Measurements from ENCODE around the gene TNIK.

Gene TNIK

GRCh38 chr3:171333784-171334464 lies 126.3 kb downstream of the TNIK start:
- TF ChIP-seq REST (IDR thresholded peaks at IDR 0.05; ENCODE audit: insufficient read depth in 1 of 2, low read depth in 2 of 2, low read length in 2 of 2) = no peak
- no peak for TF ChIP-seq FOXP2 (optimal IDR thresholded peaks at IDR 0.05; ENCODE audit: borderline replicate concordance, extremely low read depth, extremely low read length, insufficient read depth)
- no peak for TF ChIP-seq SIN3A (IDR thresholded peaks at IDR 0.05; ENCODE audit: borderline replicate concordance, insufficient read depth, low read length)
- TF ChIP-seq POLR2AphosphoS5 (IDR thresholded peaks at IDR 0.05; ENCODE audit: low read depth, low read length) = no peak
- TF ChIP-seq TAF1 (IDR thresholded peaks at IDR 0.05; ENCODE audit: borderline replicate concordance, insufficient read depth, low read length) = no peak

GRCh38 chr3:171330938-171331337 lies 129.3 kb downstream of the TNIK start:
- TF ChIP-seq FOXP2 (optimal IDR thresholded peaks at IDR 0.05; ENCODE audit: borderline replicate concordance, extremely low read depth, extremely low read length, insufficient read depth) (no peak), POLR2AphosphoS5 (IDR thresholded peaks at IDR 0.05; ENCODE audit: low read depth, low read length) (no peak), SIN3A (IDR thresholded peaks at IDR 0.05; ENCODE audit: borderline replicate concordance, insufficient read depth, low read length) (no peak), TAF1 (IDR thresholded peaks at IDR 0.05; ENCODE audit: borderline replicate concordance, insufficient read depth, low read length) (no peak), REST (IDR thresholded peaks at IDR 0.05; ENCODE audit: insufficient read depth in 1 of 2, low read depth in 2 of 2, low read length in 2 of 2) (no peak)

GRCh38 chr3:171329746-171330145 lies 130.5 kb downstream of the TNIK start:
- no peak for TF ChIP-seq FOXP2 (optimal IDR thresholded peaks at IDR 0.05; ENCODE audit: borderline replicate concordance, extremely low read depth, extremely low read length, insufficient read depth)
- TF ChIP-seq TAF1 (IDR thresholded peaks at IDR 0.05; ENCODE audit: borderline replicate concordance, insufficient read depth, low read length) = no peak
- no peak for TF ChIP-seq SIN3A (IDR thresholded peaks at IDR 0.05; ENCODE audit: borderline replicate concordance, insufficient read depth, low read length)
- no peak for TF ChIP-seq REST (IDR thresholded peaks at IDR 0.05; ENCODE audit: insufficient read depth in 1 of 2, low read depth in 2 of 2, low read length in 2 of 2)
- no peak for TF ChIP-seq POLR2AphosphoS5 (IDR thresholded peaks at IDR 0.05; ENCODE audit: low read depth, low read length)

- no peak for TF ChIP-seq TAF1 (IDR thresholded peaks at IDR 0.05; ENCODE audit: borderline replicate concordance, insufficient read depth, low read length)
- TF ChIP-seq FOXP2 (optimal IDR thresholded peaks at IDR 0.05; ENCODE audit: borderline replicate concordance, extremely low read depth, extremely low read length, insufficient read depth) = no peak
- no peak for TF ChIP-seq REST (IDR thresholded peaks at IDR 0.05; ENCODE audit: insufficient read depth in 1 of 2, low read depth in 2 of 2, low read length in 2 of 2)
- no peak for TF ChIP-seq POLR2AphosphoS5 (IDR thresholded peaks at IDR 0.05; ENCODE audit: low read depth, low read length)
- no peak for TF ChIP-seq SIN3A (IDR thresholded peaks at IDR 0.05; ENCODE audit: borderline replicate concordance, insufficient read depth, low read length)
Observed at GRCh38 chr3:171328419-171329082, 131.7 kb downstream of the TNIK start.

Data from PFSK-1 (cell line).